Kidney (tissue), 14 donors: ENCODE results near the gene PDE9A. TPM values are rescaled to one million over a fixed set of nuclear protein-coding genes. Genes with fewer than 3 reads are reported as not detected.
A peak's percentile ranks its signal among the peaks of the same experiment; 100 is the strongest.

Source experiments
- DNase-seq, 5 donors: peaks; one replicate each; pipeline ENCODE4 v3.0.0-alpha.2; 2013 to 2020
- FAIRE-seq: peaks from 2 replicates; lab custom pipeline; 2012; peaks lifted over from hg19 to GRCh38; lab: Jason Lieb, UNC
- H3K27ac ChIP-seq, 2 donors: one replicate each; pipeline ENCODE4 v1.7.0; 2013; ENCODE audit warnings: low read depth in 2 of 2, low read length in 2 of 2, inconsistent platforms in 1 of 2
- H3K27me3 ChIP-seq: one replicate; pipeline ENCODE4 v1.7.1; 2013; ENCODE audit warnings: low read length, inconsistent platforms; ENCODE audit not compliant: control insufficient read depth, insufficient read depth
- H3K36me3 ChIP-seq, 3 donors: one replicate each; pipeline versions ENCODE4 v1.7.0 to v1.7.1; 2013; ENCODE audit warnings: low read length in 3 of 3, control low read depth in 1 of 3, inconsistent platforms in 1 of 3; ENCODE audit not compliant: insufficient read depth in 3 of 3, control insufficient read depth in 2 of 3
- H3K4me1 ChIP-seq, 3 donors: one replicate each; pipeline versions ENCODE4 v1.7.0 to v1.7.1; 2013; ENCODE audit warnings: low read length in 3 of 3, inconsistent platforms in 1 of 3, low read depth in 1 of 3; ENCODE audit not compliant: control insufficient read depth in 2 of 3, insufficient read depth in 2 of 3
- H3K4me3 ChIP-seq, 3 donors: one replicate each; pipeline versions ENCODE4 v1.7.0 to v1.8.1; 2013; ENCODE audit warnings: low read length in 3 of 3, control low read depth in 1 of 3, inconsistent platforms in 1 of 3
- H3K9ac ChIP-seq, 3 donors: one replicate each; pipeline versions ENCODE4 v1.7.0 to v1.7.1; 2013; ENCODE audit warnings: low read length in 3 of 3, control low read depth in 1 of 3, inconsistent platforms in 1 of 3
- H3K9me3 ChIP-seq, 3 donors: one replicate each; pipeline versions ENCODE4 v1.7.0 to v1.7.1; 2013; ENCODE audit warnings: low read length in 3 of 3, control low read depth in 1 of 3, inconsistent platforms in 1 of 3; ENCODE audit not compliant: control insufficient read depth in 2 of 3, insufficient read depth in 1 of 3
- intact Hi-C: fragments of 100-400 bp; cut with DNase I; formaldehyde crosslinking; loops from one replicate; pipeline ENCODE4 v1.11.1; 2022
- polyA plus RNA-seq: library from polyadenylated mRNA; stranded (reverse); fragments of 350-450 nt; fragmentation: Illumina TruSeq; extraction: RNeasy Lipid Tissue Mini Kit (QIAGEN cat#74804); gene quantifications from one replicate; pipeline ENCODE4 v1.2.3, GENCODE V29; 2014; ENCODE audit warnings: low read depth, low replicate concordance; ENCODE audit not compliant: insufficient read depth
- total RNA-seq: library from RNA; stranded (reverse); fragmentation: NEBNext Ultra II Directional; extraction: Animal tissue kit (Norgen Biotek cat#: 25700); gene quantifications from one replicate; pipeline ENCODE4 v1.2.1, GENCODE V29; 2021
- TF ChIP-seq, protein P1 (sequence below): IDR thresholded peaks from 3 replicates; pipeline ENCODE4 v1.5.1; 2012; ENCODE audit warnings: mild to moderate bottlenecking, moderate library complexity, borderline replicate concordance; ENCODE audit not compliant: insufficient read depth; ENCODE audit errors: extremely low read depth
- donor health status: control.
- donor health status: control.
- donor health status: control.
- donor health status: control.
- donor health status: control.
- donor health status: DM: yes; HTN: yes; CAD: no.
- donor health status: Normal renal cell carcinoma (clear cell type).

The PDE9A gene
- total and polyA plus RNA-seq, 2 donors from 2014 or later = 30.1 to 39.0 TPM

DNA sequence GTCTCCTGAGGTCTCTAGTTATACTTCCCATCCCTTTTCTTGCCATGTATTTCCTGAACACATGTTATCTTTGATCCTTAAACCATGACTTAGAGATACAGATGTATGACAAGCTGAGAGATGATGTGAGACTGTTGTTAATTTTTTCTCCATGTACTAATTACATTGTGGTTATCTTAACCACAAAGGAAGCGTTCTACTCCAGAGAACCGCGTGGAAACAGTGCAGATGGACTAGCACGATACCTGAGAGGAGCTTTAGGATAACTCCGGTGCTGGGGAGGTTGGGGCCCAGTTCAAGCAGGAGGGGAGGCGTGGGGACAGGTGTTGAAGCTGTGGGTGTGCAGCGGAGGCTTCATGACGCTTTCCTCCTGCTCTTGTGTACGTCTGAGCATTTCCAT, 17.5 kb downstream of the PDE9A start:
- no peak overlapping the region for H3K27ac ChIP-seq
- no peak overlapping the region for H3K9ac ChIP-seq
- H3K9me3 ChIP-seq = peaks cover 0 to 3% (median 0%) of the 10 kb centered on the region in 3 donors
- TF ChIP-seq, protein P1, sequence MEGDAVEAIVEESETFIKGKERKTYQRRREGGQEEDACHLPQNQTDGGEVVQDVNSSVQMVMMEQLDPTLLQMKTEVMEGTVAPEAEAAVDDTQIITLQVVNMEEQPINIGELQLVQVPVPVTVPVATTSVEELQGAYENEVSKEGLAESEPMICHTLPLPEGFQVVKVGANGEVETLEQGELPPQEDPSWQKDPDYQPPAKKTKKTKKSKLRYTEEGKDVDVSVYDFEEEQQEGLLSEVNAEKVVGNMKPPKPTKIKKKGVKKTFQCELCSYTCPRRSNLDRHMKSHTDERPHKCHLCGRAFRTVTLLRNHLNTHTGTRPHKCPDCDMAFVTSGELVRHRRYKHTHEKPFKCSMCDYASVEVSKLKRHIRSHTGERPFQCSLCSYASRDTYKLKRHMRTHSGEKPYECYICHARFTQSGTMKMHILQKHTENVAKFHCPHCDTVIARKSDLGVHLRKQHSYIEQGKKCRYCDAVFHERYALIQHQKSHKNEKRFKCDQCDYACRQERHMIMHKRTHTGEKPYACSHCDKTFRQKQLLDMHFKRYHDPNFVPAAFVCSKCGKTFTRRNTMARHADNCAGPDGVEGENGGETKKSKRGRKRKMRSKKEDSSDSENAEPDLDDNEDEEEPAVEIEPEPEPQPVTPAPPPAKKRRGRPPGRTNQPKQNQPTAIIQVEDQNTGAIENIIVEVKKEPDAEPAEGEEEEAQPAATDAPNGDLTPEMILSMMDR = no peak
- H3K27me3 ChIP-seq = no peaks in the 10 kb centered on the region
- DNase-seq (no peak), FAIRE-seq (no peak)
- peak overlapping the region in 1 of 3 donors; percentile 1 for H3K4me3 ChIP-seq
- H3K36me3 ChIP-seq = peaks cover 7 to 9% (median 9%) of the 10 kb centered on the region in 3 donors
- H3K4me1 ChIP-seq = peaks cover 0 to 13% (median 7%) of the 10 kb centered on the region in 3 donors
- intact Hi-C loops = no loop called here

DNA sequence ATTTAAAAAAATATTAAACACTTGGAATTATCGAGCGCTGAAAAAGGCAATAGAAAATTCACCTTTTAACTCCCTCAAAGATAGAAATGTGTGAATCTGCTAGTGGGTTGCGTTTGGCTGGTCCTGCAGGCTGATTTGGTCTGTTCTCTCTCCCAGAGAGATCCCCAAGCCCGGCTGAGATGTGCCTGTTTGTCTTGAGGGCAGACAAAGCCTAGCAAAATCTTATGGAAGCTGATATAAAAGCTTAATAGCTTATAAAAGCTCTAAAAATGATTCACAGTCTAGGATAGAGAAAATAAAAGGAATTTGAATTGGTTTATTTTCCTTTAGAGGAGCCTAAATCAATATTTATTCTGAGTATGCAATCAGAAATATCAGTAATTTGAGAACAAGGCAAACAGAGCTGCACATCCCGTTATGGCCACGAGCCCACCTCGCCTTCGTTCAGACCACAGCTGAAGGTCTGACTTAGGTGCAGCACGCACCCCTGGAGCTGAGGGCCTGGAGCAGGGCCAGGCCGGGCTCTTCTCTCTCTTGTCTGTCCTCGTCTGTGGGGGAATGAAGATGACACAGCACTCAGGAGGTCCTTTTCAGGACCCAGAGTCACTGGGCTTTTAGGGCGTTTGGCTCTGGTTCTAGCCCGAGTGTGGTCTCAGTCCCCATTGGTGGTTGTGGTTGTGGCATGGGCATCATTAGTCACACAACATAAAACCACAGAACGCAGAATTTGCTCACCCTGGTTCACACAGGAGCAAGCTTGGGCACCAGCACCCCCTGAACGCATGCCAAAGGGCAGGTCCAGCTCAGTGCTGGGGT, 18.6 kb downstream of the PDE9A start:
- peaks cover 0 to 13% (median 7%) of the 10 kb centered on the region in 3 donors for H3K4me1 ChIP-seq
- H3K9ac ChIP-seq = no peak overlapping the region
- no peaks in the 10 kb centered on the region for H3K27me3 ChIP-seq
- H3K27ac ChIP-seq = no peak overlapping the region
- peaks cover 7 to 9% (median 9%) of the 10 kb centered on the region in 3 donors for H3K36me3 ChIP-seq
- intact Hi-C loops = no loop called here
- FAIRE-seq = no peak
- H3K9me3 ChIP-seq = peaks cover 0 to 3% (median 0%) of the 10 kb centered on the region in 3 donors
- no peak for DNase-seq
- TF ChIP-seq, protein P1 = no peak
- H3K4me3 ChIP-seq = no peak overlapping the region

DNA sequence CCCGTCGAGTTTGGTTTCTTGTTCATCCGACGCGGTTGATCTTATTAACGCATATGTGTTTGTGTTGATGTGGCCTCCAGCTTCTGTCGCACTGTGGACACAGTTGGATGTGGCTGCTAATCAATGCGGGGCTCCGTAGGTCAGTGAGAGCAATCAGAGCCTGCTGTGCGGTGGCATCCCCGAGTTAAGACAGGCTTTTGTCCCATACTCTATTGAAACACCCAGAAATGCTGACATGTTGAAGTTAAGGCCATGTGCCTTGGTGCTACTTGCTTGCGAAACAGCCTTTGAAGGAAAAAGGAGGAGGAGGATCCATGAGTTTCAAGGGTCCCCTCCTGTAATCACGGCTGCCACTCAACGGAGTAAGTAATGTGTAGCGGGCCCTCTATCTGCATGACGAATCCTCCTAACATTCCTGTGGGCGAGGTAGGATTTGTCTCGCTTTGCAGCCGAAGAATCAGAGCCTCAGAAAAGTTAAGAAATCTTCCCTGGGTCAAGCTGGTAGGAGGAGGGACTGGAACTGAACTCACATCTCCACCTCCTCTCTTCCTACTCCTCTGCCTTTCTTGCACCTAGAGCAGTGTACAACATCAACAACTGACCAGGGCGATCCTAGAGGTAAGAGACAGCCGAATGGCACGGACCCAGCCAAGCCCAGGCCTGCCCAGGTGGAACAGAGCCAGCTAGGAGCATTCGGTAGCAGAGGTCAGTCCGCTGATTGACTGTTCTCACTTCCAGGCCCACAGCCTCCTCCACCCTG, 19.5 kb downstream of the PDE9A start:
- FAIRE-seq = no peak

More for the DNA sequence above, 19.5 kb downstream of the PDE9A start:
- H3K9me3 ChIP-seq = peaks cover 0 to 3% (median 0%) of the 10 kb centered on the region in 3 donors
- peak in 3 of 5 donors; percentile 61 to 79 (median 61) for DNase-seq
- no peak overlapping the region for H3K4me3 ChIP-seq
- H3K27me3 ChIP-seq = no peaks in the 10 kb centered on the region
- TF ChIP-seq, protein P1 = no peak
- intact Hi-C loops = no loop called here
- H3K9ac ChIP-seq = no peak overlapping the region
- H3K27ac ChIP-seq = no peak overlapping the region
- peaks cover 7 to 9% (median 9%) of the 10 kb centered on the region in 3 donors for H3K36me3 ChIP-seq
- peaks cover 0 to 13% (median 7%) of the 10 kb centered on the region in 3 donors for H3K4me1 ChIP-seq
